ENCODE measurements around the gene BTG2. TPM values are rescaled to one million over a fixed set of nuclear protein-coding genes. Genes with fewer than 3 reads are reported as not detected.

BTG2 gene
- total RNA-seq, 1 experiment from 2014 or later = 2.9 TPM

GRCh38 chr1:203317429-203318228, 12.3 kb downstream of the BTG2 start:
- no peak for DNase-seq
- no peak overlapping the region for H3K4me3 Mint-ChIP-seq
- H3K4me2 ChIP-seq (ENCODE audit: insufficient read depth, insufficient read length, low read length) = no peak overlapping the region
- no peak overlapping the region for H3T11ph ChIP-seq (ENCODE audit: low read length)
- no peak overlapping the region for H2BK5ac ChIP-seq (ENCODE audit: insufficient read length, low read length)
- H3K9me3 ChIP-seq (ENCODE audit: control insufficient read depth, low read depth, low read length) = no peaks in the 10 kb centered on the region
- H4K5ac ChIP-seq (ENCODE audit: insufficient read length, low read depth, low read length) = no peak overlapping the region
- H2BK12ac ChIP-seq (ENCODE audit: insufficient read length, low read depth, low read length) = no peak overlapping the region
- no peak overlapping the region for H3K56ac ChIP-seq (ENCODE audit: insufficient read length, low read depth, low read length)
- no peak overlapping the region for H2AFZ ChIP-seq (ENCODE audit: low read length)
- H3K4me1 ChIP-seq (ENCODE audit: insufficient read depth, low read length) = no peaks in the 10 kb centered on the region
- no peak overlapping the region for H2BK15ac ChIP-seq (ENCODE audit: low read depth, low read length)
- H3K23me2 ChIP-seq (ENCODE audit: insufficient read length, low read depth, low read length, poor library complexity, severe bottlenecking) = no peaks in the 10 kb centered on the region
- H4K20me1 ChIP-seq (ENCODE audit: control insufficient read depth, insufficient read depth, insufficient read length) = no peaks in the 10 kb centered on the region
- no peak overlapping the region for H4K91ac ChIP-seq (ENCODE audit: insufficient read length, low read depth, low read length)
- H2BK120ac ChIP-seq (ENCODE audit: low read depth, low read length, poor library complexity, severe bottlenecking) = no peak overlapping the region
- no peak overlapping the region for H3K4ac ChIP-seq (ENCODE audit: low read depth, low read length)
- no peak overlapping the region for H3K14ac ChIP-seq (ENCODE audit: insufficient read depth, low read length)
- no CpG with 5 or more reads among the region's 7 CpGs for WGBS (ENCODE audit: extremely low coverage, insufficient read length, low lambda C conversion rate)
- H2AK5ac ChIP-seq (ENCODE audit: insufficient read length, low read length) = no peak overlapping the region
- H3K36me3 Mint-ChIP-seq (ENCODE audit: insufficient read depth in 1 of 3, low read depth in 3 of 3) = no peaks in the 10 kb centered on the region
- H2BK20ac ChIP-seq (ENCODE audit: low read depth, low read length, poor library complexity, severe bottlenecking) = no peak overlapping the region
- no peaks in the 10 kb centered on the region for H3K79me2 ChIP-seq (ENCODE audit: insufficient read depth, low read length)
- peaks cover 11% of the 10 kb centered on the region; the same call in 1 of the 2 replicates for H3K27me3 ChIP-seq (ENCODE audit: insufficient read depth, low read length)
- no peaks in the 10 kb centered on the region for H3K9me3 Mint-ChIP-seq
- H3K79me1 ChIP-seq (ENCODE audit: insufficient read depth, low read depth, low read length, poor library complexity, severe bottlenecking) = no peaks in the 10 kb centered on the region
- peaks cover 16 to 19% of the 10 kb centered on the region in 2 experiments for H3K4me1 Mint-ChIP-seq
- no peak overlapping the region for H3K18ac ChIP-seq (ENCODE audit: insufficient read length, low read depth, low read length)
- no peak overlapping the region for H4K8ac ChIP-seq (replicated peaks; ENCODE audit: insufficient read length, low read depth, low read length)
- no peak overlapping the region for H3K27ac ChIP-seq (ENCODE audit: insufficient read length, low read depth, low read length)
- H3K27me3 Mint-ChIP-seq (ENCODE audit: low read depth) = peaks cover 98% of the 10 kb centered on the region
- H3K27ac Mint-ChIP-seq = no peak overlapping the region
- no peak for TF ChIP-seq CTCF (conservative IDR thresholded peaks at IDR 0.05)
- no peak overlapping the region for H3K23ac ChIP-seq (ENCODE audit: insufficient read length, low read depth, low read length)
- no peak overlapping the region for H3K9ac ChIP-seq (ENCODE audit: extremely low read depth, insufficient read length, low read length)
